Amygdala (tissue), 56 donors: ENCODE results near the gene KCNG2.
"Not testable (repeated sequence)": the region's sequence is repeated elsewhere in the genome, so short reads cannot be mapped to it uniquely, and the experiment has no call there.

ENCODE experiments used
- DNase-seq, 56 donors: peaks; one replicate each; lab custom pipeline; 2025; lab: John Stamatoyannopoulos, UW

Gene KCNG2

GRCh38 chr18:79849328-79850207 lies 51.8 kb downstream of the KCNG2 start:
- no peak for DNase-seq

GRCh38 chr18:79850731-79851130 lies 53.0 kb downstream of the KCNG2 start:
- DNase-seq, result no peak

GRCh38 chr18:79851489-79851888 lies 53.8 kb downstream of the KCNG2 start:
- DNase-seq, result no peak

- DNase-seq, result no peak
These were observed 54.2 kb downstream of the KCNG2 start for GRCh38 chr18:79851950-79852349.

GRCh38 chr18:79852561-79853302 lies 55.0 kb downstream of the KCNG2 start:
- DNase-seq, result no peak

GRCh38 chr18:79853303-79853992 lies 55.7 kb downstream of the KCNG2 start:
- DNase-seq, result no peak

GRCh38 chr18:79853993-79854364 lies 56.2 kb downstream of the KCNG2 start:
- DNase-seq, result no peak

- no peak for DNase-seq
These were observed 57.6 kb downstream of the KCNG2 start for GRCh38 chr18:79855147-79855933.

- peak in 1 of 56 donors; percentile 29 for DNase-seq
These were observed 58.6 kb downstream of the KCNG2 start for GRCh38 chr18:79856119-79857007.

- peak in 6 of 56 donors; percentile 29 to 60 (median 44) for DNase-seq
These were observed 59.4 kb downstream of the KCNG2 start for GRCh38 chr18:79857082-79857671.

- no peak for DNase-seq
These were observed 61.6 kb downstream of the KCNG2 start for GRCh38 chr18:79859314-79859713.

- DNase-seq, result no peak
These were observed 63.9 kb downstream of the KCNG2 start for GRCh38 chr18:79861687-79862086.

- DNase-seq, result no peak
These were observed 64.8 kb downstream of the KCNG2 start for GRCh38 chr18:79862562-79862961.

- no peak for DNase-seq
These were observed 65.6 kb downstream of the KCNG2 start for GRCh38 chr18:79863161-79864005.

GRCh38 chr18:79864006-79864725 lies 66.4 kb downstream of the KCNG2 start:
- no peak for DNase-seq

GRCh38 chr18:79864955-79865354 lies 67.2 kb downstream of the KCNG2 start:
- DNase-seq, result not testable (repeated sequence)

GRCh38 chr18:79865951-79866350 lies 68.2 kb downstream of the KCNG2 start:
- DNase-seq, result not testable (repeated sequence)
